Cerebellar cortex (tissue), 1 donor: Measurements from ENCODE around the gene LNX1.

Source experiments
- DNase-seq: peaks from one replicate; pipeline ENCODE4 v3.0.0-alpha.2; 2015; ENCODE audit warnings: low spot score

LNX1 gene

DNA sequence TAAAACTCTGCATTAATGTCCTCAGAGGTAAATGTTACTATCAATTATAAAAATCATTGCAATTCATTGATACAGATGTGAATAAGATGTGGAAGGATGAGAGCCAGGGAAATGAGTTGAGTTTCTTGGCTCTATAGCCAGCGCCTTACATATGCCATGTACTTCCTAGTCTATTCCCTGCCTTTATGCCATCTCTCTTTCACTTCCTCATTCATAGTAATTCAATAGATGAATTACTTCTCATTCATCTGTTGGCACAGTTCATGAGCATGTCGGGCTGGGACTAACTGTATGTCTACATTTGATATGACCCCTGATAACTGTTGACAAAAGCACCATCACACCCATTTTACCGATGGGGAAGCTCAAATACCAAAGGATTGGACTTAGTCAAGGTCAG lies 55.7 kb downstream of the LNX1 start:
- DNase-seq = no peak

DNA sequence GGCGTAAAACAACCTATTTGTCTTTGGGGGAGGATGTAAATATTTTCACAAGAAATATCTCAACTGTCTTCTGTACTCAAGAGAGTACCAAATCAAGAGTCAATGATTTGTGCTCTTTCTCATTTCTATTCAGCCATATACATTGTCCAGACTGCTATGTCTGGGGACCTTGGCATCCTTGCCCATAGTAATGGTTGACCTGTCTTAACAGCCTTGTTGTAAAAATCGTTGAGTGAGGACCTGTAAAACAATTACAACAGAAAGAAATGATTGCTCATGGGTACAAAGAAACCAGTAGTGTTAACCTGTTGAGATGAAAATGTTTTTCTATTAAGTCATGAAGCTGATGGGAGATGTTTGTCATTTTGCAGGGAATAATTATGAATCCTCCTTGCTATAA lies 56.6 kb downstream of the LNX1 start:
- no peak for DNase-seq

DNA sequence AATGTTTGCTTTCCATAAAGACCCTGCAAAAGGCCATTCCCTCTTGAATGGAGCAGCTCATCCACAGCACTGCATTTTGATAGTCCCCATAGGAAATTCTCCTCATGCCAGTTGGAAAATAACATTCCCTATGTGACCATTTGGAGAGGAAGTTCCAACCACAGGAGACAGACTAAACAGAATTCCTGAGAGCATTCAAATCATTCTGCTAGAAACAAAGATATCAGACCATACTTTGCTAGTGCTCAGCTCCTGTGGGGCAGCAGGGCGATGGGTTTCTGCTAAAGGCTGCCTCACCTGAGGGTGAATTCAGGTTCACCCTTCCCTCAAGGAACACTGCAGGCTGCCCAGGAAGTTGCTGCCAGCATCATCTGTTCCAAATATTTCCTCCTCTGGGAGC lies 58.8 kb downstream of the LNX1 start:
- no peak for DNase-seq

DNA sequence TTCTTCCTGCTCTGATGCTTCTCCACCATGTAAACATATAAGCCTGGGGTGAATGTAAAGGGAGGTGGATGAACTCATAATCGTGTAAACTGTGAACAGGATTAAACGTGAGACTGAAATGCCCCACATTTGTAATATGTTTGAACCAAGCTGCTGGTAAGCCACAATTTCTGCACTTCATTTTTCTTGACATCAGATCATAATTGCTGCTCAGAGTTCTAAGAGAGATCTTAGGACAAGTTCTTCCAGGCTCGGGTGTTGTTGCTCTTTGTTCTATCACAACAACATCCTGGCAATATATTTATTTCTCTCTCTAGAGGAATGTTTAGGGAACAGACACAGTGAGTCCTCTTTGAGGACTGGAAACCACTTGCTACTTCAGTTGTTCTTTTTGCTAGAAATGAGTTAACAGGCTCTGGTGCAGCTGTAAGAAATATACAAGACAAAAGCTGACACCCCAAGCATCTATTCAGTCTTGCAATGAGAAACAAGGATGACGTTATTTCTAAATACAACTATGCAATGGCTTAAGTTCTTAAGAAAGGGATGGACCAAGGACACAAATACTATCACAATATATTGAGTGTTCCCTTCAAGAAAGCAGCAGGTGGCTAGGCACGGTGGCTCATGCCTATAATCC lies 59.6 kb downstream of the LNX1 start:
- no peak for DNase-seq

DNA sequence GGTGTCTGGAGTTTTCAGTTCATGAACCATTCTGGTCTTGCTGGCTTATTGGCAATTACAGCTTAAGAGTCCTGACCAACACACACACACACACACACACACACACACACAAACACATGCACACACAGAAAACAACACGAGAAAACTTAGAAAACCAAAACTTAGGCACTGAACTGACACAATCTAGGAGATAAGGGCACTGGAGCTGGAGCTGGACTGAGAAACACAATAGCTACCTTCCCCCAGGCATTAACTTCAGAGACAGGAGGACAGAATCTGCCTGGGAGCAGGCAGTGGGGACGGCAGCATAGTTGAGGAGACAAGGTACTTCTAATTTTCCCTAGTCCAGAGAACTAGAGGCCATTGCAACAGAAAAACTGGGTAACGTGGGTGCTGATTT lies 62.3 kb downstream of the LNX1 start:
- DNase-seq = no peak

DNA sequence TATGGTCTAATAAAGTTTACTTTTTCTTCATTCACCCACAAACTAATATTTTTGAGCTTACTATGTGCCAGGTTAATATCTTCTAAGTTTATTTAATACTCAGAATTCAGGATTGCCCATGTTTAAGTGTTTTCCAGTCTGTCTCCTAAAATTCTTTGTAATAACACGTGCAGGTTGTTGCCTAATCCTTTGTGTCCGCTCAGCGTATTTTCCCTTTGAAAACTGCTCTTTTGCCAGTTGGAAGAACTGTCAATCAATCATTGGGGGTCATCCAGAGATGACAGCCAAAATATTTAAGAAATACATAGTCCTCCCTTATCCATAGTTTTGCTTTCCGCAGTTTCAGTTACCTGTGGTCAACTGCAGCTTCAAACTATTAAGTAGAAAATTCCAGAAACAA lies 63.4 kb downstream of the LNX1 start:
- no peak for DNase-seq

DNA sequence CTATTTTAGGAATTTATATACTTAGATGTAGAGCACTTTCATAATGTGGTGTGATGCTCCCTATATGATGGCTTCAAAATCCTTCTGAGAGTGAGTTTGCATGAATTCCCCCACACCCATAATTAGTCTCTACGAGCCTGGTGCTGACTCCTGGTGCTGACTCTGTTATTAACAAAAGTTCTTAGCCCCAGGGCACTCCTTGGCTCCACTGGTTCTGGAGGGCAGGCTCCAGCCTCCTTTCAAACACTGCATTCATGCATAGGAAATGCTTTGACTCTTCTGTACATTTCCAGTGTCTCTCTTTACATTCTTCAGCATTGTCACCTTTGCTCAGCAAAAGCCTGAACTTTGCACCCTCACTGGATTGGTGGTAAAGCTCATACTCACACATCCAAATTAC lies 64.0 kb downstream of the LNX1 start:
- no peak for DNase-seq

DNA sequence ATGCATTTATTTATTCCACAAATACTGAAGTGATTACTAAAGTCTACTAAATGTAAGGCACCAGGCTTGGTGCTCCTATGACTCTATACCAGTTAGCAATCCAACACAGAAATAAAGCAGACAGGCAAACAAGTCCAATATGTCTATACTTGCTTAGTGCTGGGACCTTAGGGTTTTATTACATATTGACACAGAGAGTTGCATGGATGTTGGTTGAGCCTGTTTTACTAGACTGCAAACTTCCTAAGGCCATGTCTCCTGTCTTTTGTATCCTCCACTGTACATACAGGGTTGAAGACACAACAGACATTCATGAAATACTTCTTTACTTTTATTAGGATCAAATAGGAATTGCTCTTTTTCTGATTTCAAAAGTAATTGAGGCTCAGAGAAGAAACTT lies 69.0 kb downstream of the LNX1 start:
- DNase-seq = no peak

DNA sequence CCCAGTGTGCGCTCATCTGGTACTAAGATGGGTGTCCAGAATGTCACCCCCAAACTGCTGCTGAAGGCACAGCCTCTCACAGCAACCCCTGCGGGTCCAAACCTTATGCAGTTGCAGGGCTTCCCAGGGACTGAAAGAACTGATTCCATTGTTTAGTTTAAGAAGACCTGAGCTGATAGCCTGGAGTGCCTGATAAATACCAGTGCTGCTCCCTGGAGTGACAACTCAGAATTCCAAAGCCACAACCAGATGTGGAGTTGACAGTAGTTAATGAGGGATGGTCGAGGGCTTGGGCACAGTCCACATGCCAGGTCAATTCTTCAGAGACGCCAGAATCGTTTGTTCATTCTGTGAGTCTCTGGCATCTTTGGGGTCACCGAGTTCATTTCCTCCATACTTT lies 71.2 kb downstream of the LNX1 start:
- DNase-seq = no peak

DNA sequence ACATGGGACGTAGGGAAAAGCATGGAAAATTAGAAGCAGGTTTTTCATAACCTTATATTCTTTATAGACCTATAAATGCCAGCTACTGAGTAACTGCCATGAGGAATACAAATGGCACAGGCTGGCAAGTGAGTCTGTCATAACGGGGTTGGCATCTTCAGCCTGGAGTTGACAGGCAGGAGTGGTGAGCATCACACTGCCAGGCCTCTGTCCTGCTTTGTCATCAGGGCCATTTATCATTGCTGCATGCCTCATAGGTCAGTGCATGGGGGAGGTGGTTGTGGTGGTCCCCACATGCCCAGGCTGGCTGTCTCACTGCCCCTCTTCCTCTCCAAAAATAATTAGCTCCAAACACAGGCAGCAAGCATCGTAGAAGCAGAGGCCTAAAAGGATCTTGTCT lies 72.5 kb downstream of the LNX1 start:
- no peak for DNase-seq

DNA sequence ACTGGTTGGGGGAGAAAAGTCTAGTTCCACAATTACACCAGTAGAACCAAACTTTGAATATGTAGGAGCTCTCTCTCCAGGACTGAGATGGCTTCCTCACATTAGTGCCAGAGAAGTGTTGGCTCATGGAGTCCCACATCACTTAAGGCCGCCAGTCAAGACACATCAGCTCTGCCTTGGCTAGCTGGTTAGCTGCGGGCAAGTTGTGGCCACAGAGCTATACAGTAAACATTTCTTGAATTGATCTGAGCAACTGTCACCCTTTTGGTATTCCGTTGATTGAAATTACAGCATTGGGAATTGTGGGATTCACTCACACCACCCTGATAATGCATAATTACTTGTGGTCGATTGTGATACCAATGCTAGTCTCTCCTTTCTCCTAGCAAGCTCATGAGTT lies 76.2 kb downstream of the LNX1 start:
- DNase-seq = no peak

DNA sequence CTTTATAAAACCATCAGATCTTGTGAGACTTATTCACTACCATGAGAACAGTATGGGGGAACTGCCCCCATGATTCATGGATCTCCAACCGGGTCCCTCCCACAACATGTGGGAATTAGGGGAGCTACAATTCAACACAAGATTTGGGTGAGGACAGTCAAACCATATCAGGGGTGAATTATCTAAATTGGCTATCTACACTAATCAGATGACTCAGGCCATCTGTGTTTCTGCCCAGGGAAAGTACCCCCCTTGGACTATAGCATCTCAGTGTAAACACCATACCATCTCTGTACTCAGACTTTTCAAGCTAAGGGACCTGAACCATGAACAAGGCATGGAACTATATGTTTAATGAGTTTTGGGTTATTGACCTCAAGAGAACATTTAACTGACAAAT lies 76.8 kb downstream of the LNX1 start:
- no peak for DNase-seq

DNA sequence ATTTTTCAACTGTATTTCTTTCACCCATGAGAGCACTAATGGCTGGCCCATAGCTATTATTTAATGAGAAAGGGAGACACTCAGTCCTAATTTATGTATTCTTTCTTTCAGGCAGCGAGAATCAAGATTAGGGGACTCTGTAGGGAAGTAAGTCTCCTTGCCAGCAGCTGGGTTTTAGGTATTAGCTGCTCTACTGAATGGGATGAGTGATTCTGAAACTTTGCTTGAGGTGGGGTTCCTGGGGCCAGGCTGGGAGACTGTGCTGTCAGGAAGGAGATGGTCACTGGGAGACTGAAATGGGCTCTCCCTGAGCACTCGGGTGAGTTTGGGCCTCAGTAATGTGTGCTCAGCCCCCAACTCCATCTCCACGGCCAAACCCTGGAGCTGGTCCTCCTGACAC lies 78.7 kb downstream of the LNX1 start:
- no peak for DNase-seq

DNA sequence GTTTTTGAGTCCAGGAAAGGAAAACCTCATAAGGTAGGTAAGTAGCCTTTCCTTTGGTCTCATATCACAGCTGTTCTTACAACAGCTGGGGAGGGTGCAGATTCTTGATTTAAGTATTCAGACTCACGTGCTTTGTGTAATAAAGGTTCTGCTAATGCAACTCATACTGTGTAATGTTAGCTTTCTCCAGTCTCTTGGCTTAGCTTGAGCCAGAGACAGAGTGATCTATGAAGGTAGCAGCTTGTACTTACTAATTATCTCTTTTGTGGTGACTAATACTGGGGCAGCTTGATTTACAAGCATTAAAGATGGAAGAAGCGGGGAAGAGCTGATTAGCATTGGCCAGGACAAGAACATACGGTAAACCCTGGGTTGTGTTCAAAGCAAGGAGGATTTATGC lies 80.3 kb downstream of the LNX1 start:
- DNase-seq = no peak

DNA sequence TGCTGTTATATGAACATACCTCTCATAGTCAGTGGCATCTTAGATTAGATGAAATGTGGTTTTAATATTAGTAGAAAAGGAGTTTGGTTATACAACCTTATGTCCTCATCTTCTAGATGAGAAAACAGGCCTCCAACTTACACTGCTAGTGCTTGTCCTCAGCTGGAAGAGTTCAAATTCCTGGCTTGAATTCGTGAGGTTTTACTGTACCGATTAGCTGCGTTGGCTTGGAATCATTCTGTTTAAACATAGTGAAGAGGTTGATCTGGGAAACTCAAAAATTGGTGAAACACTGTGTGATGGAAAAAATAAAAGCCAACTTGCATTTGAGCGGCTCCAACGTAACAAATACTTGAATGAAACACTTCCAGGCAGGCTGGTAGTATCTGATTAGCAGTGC lies 81.0 kb downstream of the LNX1 start:
- no peak for DNase-seq

DNA sequence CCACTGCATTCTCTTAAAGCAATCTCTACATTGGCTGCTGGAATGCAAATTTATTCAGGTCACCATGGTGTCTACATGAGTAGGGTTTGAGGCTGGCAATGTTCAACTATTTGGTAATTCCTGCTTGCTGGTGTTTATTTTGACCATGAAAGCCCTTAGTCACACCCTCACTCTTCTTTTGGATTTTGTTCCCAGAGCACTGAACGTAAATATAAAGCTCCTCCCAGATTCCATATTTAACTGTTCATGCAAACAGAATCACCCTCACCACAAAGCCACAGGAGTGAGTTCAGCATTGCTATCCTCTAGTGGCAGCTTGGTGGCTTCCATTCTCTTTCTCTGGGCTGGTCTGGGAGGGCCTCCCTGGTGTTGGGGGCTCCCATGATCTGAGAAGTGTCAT lies 82.8 kb downstream of the LNX1 start:
- no peak for DNase-seq

DNA sequence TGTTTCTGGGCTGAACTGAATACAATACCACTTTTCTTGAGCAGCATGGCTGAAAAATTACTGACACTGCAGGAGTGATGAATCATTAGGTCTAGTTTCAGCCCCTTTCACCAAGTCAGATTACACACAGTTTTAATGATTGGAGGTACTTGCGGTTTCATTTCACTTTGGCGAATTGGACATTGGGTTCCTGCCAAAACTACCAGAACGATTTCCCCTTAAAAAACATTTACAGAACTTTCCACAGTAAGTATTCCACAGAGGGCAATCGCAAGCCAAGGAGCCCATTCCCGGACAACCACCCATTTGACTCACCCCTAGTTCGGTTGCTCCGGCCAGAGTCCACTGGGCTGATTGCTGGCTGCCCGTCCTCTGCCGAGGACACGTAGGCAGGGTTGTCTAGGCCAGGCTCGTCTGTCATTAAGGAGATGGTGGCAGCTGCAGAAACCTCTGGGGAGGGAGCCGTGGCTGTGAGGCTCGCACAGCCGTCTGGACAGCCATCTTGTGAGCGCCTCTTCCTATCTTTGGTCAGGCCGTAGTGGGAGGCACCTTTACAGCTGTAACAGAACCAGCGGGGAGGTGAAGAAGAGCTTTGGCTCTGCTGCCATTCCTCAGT lies 83.5 kb downstream of the LNX1 start:
- DNase-seq = no peak

DNA sequence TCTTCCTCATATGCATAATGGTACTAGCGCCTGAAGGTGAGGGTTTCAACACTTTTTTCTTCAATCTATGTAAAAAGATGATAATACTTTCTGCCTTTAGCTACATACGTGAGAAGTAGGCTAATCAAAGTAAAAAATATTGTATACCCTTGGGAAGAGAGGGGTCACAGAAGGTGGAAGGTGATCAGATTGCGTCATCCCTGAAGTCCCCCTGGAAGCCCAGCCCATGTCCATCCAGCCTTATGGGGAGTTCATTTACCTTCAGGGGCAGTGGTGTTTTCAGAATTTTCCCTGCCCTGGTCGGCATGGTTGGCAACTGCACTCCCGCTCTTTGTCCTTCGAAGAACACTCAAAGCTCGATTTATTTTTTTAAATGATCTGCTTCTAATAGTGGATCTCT lies 84.2 kb downstream of the LNX1 start:
- DNase-seq = no peak

DNA sequence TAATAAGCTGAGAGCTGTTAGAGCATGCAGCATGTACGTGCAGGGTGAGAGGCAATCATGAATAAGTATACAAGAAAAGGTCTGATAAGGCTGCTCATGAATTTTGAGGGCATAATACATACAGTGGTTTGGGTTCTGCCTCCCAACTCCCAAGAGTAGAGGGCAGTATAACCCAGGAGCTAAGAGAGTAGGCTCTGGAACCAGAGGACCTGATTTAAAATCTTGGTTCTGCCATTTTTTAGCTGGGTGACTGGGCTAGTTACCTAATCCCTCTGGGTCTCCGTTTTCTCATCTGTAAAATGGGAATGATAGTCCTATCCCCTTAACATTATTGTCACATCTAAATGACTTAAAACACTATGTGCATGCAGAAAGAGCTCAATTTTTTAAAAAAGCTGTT lies 85.3 kb downstream of the LNX1 start:
- no peak for DNase-seq

DNA sequence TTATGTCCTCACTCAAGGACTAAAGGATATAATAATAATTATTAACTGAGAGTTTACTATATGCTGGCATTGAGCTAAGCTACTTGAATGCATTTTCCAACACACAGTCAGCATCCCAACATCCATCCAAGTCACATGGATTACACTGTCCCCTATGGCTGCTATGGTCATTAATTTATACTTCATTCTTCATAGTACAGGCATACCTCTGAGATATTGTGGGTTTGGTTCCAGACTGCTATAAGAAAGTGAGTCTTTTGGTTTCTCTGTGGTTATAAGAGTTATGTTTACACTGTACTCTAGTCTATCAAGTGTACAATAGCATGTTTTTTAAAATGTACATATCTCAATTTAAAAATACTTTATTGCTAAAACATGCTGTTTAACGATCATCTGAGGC lies 89.2 kb downstream of the LNX1 start:
- DNase-seq = no peak

DNA sequence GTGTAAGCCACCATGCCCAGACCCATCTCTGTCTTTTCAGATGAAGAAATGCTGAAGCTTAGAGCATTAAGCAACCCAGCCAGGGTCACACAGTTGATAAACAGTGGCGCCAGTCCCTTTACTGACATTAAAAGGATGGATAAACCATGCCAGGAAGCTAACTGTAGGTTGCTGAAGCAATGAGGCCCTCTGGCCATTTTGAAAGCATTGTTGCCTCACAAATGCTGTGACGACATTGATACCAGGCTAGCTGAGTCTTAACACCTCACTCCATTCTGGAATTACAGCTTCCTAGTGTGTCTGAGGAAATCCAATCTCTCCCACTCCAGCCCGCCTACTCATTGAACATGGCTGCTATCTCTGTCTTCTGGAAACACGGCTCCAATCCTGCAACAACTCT lies 89.7 kb downstream of the LNX1 start:
- no peak for DNase-seq

DNA sequence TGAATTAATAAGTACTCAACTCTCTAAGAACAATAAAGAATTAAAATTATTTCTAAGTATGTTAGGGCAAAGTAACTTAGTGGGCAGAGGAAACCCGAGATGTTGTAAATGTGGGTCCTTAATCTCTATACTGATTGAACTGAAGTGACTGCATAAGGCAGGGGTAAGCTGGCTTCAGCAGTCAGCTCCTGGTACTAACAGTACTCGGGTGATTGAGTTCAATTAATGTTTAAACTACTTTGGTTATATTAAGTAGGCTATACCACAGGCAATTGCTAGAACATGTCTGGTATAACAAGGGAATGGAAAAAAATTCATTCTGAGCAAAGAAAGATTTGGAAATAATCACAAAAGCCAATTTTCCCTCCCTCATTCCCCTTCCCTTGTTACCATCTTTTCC lies 90.7 kb downstream of the LNX1 start:
- no peak for DNase-seq

DNA sequence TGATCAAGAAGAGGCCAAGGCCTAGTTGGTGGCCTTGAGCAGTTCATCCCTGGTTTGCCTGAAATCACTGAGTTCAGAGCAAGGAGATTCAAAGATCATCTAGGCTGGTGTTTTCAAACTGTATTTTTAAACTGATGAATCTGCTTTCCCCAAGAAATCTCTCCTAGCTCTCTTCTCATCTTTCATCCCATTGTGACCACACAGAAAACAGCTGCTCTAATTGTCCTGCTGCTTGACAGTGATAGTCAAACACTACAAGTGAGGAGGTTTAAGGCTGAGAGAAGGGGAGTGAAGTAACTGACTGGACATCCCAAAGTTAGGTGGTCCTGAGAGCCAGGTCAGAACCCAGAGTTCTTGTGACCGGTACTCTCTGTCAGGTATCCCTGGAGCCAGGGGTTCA lies 91.5 kb downstream of the LNX1 start:
- DNase-seq = no peak

DNA sequence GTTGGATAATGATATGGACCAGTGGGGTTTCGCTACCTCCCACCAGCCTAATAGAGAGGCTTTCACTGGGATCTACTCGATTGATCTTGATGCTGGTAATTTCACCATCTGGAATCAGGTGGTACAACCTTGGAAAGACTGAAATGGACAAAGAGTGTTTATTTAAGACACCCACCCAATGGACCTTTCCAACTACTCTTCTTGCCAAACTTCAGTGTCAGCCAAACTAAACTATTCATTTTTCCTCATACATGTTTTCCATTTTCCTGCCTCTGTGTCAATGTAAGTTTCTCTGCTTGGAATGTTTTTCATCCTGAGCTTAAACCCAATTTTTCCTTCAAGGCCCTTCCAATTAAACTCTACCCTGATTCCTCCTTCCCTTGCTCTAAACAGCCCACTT lies 92.6 kb downstream of the LNX1 start:
- DNase-seq = no peak
